ENCODE results near the gene CHSY3.

DNA sequence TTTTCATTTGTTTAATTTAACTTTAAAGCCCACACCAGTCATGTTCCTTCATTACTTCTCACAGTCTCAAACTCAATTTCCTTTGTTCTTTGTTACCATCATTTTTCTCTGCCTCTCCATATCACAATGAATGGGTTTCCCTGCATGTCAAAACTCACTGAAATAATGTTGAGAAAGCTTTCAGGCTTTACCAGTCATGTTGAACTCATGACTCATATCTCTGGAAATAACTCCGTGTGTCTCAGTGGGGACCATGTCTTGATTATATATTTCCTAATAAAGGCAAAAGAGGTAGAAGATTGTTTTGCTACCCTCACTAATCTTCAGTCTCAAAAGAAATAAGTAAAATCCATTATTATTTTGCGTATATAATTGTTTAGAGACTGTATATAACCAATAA lies 231.2 kb downstream of the CHSY3 start:
- TF ChIP-seq POLR2AphosphoS5 (IDR thresholded peaks at IDR 0.05) (no peak), MXI1 (conservative IDR thresholded peaks at IDR 0.05; ENCODE audit: poor library complexity, severe bottlenecking) (no peak), TAF1 (IDR thresholded peaks at IDR 0.05; ENCODE audit: low read depth) (no peak)
- TF ChIP-seq, protein P1, sequence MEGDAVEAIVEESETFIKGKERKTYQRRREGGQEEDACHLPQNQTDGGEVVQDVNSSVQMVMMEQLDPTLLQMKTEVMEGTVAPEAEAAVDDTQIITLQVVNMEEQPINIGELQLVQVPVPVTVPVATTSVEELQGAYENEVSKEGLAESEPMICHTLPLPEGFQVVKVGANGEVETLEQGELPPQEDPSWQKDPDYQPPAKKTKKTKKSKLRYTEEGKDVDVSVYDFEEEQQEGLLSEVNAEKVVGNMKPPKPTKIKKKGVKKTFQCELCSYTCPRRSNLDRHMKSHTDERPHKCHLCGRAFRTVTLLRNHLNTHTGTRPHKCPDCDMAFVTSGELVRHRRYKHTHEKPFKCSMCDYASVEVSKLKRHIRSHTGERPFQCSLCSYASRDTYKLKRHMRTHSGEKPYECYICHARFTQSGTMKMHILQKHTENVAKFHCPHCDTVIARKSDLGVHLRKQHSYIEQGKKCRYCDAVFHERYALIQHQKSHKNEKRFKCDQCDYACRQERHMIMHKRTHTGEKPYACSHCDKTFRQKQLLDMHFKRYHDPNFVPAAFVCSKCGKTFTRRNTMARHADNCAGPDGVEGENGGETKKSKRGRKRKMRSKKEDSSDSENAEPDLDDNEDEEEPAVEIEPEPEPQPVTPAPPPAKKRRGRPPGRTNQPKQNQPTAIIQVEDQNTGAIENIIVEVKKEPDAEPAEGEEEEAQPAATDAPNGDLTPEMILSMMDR (IDR thresholded peaks at IDR 0.05; ENCODE audit: poor library complexity, severe bottlenecking), result no peak

Measured in neural cell (in vitro differentiated cells).